Nasal cavity respiratory epithelium epithelial cell of viscerocranial mucosa (primary cell): ENCODE measurements around the gene CDC27. TPM values are rescaled to one million over a fixed set of nuclear protein-coding genes. Genes with fewer than 3 reads are reported as not detected.

ENCODE experiments used
- total RNA-seq: library from RNA; depleted of rRNA; stranded (reverse); fragments of >200 nt; gene quantifications from 2 replicates; pipeline ENCODE4 v1.2.3, GENCODE V29; 2014

The CDC27 gene
- total RNA-seq = 86.2 and 93.0 TPM in 2 replicates

GRCh38 chr17:47188876-47189731 is at the start of gene CDC27:
Gene CDC27 (minus strand): TSS chr17:47189295. CDS start chr17:47189172, 123 bp downstream.

GRCh38 chr17:47208744-47209488 is 19.8 kb upstream of the CDC27 start, which contains the start of gene MYL4:
Gene MYL4 (plus strand): TSS chr17:47209348. CDS start chr17:47209423, 75 bp downstream.

Other genes with a start within 250 kb of the CDC27 start
- gene RPRML, start 210.0 kb downstream of the CDC27 start, total RNA-seq = not detected in 2 replicates
- not detected in 2 replicates for gene MYL4, start 20.1 kb upstream of the CDC27 start, total RNA-seq
- 0.34 and 1.2 TPM in 2 replicates for gene ITGB3, start 64.5 kb upstream of the CDC27 start, total RNA-seq
- gene EFCAB13, start 134.7 kb upstream of the CDC27 start, total RNA-seq = 3.1 and 8.0 TPM in 2 replicates